NCI-H187 (cell line): Measurements from ENCODE around the gene PIBF1.
"Not testable (repeated sequence)": the region's sequence is repeated elsewhere in the genome, so short reads cannot be mapped to it uniquely, and the experiment has no call there.

Source experiments
- DNase-seq, 2 experiments: peaks; one replicate each; lab custom pipeline; 2025; lab: John Stamatoyannopoulos, UW

Gene PIBF1, protein sequence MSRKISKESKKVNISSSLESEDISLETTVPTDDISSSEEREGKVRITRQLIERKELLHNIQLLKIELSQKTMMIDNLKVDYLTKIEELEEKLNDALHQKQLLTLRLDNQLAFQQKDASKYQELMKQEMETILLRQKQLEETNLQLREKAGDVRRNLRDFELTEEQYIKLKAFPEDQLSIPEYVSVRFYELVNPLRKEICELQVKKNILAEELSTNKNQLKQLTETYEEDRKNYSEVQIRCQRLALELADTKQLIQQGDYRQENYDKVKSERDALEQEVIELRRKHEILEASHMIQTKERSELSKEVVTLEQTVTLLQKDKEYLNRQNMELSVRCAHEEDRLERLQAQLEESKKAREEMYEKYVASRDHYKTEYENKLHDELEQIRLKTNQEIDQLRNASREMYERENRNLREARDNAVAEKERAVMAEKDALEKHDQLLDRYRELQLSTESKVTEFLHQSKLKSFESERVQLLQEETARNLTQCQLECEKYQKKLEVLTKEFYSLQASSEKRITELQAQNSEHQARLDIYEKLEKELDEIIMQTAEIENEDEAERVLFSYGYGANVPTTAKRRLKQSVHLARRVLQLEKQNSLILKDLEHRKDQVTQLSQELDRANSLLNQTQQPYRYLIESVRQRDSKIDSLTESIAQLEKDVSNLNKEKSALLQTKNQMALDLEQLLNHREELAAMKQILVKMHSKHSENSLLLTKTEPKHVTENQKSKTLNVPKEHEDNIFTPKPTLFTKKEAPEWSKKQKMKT

DNA sequence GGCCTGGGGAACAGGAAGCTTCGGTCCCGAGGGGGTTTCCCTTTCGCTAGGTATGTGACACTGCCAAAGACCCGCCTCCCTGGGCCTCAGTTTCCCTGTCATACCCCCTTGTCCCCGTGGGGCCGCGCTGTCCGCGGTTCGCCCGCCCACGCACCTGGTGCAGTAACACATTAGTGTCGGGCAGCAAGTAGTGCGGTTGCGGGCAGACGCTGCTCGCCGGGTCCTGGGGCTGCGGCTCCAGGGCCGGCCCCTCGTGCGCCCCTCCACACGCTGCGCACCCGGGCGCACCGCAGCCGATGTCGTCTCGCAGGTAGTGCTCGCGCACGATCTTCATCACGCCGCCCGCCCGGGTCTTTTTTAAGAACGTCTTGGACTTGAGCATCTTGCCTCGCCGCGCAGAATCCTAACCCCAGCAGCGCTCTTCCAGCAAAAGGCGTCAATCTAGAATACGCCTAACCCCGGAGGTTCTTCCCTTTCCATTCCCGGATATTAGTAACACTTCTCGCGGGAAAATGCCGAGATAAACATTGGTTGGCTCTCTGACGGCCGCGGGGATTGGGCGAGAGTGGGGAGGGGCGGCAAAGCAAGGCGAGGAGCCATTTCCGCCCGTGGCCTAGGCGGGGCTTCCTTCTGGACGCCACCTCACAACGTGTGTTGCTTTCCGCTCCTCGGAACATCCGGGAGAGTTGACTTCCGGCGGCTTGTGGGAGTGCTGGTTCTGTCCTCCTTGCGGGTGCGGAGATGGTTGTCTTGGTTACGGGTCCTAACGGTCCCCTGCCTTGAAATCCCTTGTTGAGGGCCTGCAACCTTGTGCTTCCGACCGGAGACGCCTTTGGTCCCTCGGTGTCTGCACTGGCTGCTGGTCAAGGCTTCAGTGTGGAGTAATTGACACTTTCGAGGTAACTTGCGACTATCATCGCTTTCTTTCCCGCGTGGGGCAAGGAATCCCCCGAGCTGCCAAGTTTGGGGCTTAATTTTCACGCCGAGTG lies at the start of gene PIBF1, which contains the start of gene DIS3:
Gene PIBF1 (plus strand): TSS at position 683 of the 989 bp plus-strand sequence. CDS start 1,337 bp downstream, outside the sequence.
Gene DIS3 (minus strand): TSS at position 450 of the 989 bp plus-strand sequence. CDS start 68 bp downstream, at position 382.
- peak; percentile 97 to 98 for DNase-seq

DNA sequence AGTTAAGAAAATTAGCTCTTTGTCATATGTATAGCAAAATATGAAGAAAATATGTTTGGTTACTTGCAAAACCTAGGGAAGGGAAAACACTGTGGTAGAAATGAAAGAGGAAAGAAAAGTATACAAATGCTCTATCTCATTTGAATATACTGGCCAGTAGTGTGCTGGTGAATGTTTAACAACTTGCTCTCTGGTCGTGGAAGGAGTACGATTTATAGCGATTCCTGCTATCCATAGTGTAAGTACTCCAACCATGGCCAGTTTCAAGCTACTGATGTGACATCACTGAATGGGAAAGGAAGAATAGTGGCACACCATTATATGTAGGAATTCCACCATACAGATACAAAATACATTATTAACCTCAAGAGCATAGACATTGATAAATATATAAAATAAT lies 44.9 kb upstream of the PIBF1 start:
- DNase-seq: no peak

DNA sequence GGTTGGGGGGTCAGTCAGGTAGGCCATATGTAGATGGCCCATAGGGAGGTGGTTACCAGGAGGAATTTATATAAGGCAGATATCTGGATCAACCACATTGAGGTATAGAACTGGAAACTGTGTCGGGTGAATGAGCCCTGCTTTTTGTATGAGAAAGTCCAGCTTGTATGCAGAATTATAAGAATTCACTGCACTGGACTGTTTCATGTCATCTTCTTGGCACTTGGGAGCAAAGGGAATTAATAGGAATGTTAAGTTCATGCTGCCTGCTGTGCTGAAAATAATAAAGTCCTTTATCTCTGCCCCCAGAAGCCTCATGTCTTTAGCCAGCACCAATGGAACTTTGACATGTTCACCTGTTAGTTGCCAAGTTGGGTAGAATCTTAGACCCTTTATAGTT lies 41.9 kb upstream of the PIBF1 start:
- no peak for DNase-seq

DNA sequence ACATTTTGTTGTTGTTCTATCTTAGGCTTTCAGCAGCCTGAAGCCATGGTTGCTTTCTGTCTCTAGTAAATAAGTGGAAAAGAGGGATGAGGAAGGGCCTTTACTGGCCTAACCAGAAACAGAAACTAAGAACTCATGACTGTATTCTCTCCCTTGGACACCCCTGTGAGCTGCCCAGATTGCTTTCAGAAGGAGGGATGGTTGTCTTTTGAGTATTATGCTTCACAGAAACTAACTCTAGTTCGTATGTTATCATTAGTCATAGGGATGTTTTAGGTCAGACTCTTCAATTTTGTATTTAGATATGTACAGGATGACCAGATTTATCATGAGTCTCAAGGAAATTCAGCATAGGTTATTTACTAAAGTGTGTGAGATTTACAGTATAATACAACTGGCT lies 36.7 kb upstream of the PIBF1 start:
- DNase-seq: no peak

DNA sequence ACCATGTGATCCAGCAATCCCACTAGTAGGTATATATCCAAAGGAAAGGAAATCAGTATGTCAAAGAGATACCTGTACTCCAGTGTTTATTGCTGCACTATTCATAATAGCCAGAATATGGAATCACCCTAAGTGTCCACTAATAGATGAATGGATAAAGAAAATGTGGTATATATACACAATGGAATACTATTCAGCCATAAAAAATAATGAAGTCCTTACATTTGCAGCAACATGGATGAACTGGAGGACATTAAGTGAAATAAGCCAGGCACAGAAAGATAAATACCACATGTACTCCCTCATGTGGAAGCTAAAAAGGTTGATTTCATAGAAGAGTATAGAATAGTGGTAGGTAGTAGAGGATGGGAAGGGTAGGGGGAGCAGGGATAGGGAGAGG lies 30.7 kb upstream of the PIBF1 start:
- no peak for DNase-seq

DNA sequence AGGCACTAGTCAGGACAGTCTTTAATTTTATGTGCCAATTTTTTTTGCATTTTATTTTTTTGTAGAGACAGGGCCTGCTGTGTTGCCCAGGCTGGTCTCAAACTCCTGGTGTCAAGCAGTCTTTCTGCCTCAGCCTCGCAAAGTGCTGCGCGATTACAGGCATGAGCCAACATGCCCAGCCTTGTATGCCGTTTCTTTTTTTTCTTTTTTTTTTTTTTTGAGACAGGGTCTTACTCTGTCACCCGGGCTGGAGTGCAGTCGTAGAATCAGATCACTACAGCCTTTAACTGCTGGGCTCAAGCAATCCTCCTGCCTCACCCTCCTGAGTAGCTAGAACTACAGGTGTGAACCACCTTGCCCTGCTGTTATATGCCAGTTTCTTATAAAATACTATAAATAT lies 27.8 kb upstream of the PIBF1 start:
- DNase-seq: no peak

DNA sequence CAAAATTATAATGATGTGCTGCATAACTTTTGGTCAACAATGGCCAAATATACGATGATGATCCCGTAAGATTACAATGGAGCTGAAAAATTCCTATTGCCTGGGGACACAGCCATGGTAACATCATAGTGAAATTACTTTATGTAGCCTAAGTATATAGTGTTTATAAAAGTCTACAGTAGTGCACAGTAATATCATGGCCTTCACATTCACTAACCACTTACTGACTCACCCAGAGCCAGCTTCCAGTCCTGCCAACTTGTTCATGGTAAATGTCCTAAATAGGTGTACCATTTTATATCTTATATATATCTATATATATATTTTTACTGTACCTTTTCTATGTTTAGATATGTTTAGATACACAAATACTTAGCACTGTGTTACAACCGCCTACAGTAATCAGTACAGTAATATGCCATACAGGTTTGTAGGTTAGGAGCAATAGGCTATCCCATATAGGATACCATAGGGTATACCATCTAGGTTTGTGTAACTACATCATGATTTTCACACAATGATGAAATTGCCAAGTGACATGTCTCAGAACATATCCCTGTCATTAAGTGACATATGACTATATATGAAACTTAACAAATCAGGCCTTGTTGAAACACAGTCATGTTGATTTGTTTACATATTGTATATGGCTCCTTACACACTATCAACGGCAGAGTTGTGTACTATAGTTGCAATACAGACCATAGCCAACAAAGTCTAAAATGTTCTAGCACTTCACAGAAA lies 24.0 kb upstream of the PIBF1 start:
- no peak for DNase-seq

DNA sequence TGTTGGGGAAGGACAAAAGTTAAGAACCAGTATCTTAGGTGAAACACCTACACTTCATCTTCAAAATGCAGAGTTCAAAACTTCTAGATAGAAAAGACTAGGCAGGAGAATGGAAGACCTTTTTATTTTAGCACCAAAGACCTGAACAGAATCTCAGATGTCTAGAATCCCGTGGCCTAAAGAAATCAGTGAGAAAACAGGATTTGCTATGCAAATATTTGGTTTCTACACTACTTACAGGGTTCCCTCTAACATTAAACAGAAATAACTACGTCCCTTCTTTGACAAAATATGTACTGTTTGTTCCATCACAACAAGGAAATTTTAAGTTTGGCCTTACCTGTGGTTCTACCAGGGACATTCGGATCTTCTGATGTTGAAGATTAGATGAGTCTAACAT lies 21.7 kb upstream of the PIBF1 start:
- DNase-seq: no peak

DNA sequence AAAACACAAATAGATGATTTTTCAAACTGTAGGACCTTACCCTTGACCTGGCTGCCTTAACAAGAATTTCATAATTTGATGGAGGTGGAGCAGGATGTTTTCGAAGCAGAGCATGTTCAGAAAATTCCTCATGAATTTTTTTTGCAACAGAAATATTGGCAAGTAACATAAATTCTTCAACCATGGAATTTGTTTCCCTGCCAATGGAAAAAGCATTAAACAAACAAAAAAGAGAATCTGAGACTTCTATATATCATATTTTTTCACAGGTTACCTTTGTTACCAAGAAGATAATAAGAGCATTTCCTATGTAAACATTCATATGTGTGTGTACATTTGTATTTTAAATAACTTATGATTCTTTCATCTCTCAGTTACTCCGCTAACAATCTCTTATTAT lies 18.5 kb upstream of the PIBF1 start:
- DNase-seq: no peak

DNA sequence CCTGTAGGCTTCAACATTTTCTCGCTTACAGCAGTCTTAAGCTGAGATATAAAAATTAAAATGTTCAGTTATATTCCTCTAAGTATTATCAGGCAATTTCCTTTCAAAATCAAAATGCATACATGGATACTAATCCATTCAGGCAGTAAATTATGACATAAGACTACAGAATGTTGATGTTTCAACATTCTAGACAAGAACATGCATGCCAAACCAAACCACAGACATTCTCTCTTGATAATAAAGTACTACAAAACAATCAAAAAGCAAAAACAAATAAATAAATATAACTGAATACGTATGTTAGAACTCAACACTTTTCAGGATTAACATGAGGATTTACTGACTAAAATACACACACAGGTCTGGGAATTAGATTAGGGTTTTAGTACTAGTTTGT lies 7.9 kb upstream of the PIBF1 start:
- no peak for DNase-seq

DNA sequence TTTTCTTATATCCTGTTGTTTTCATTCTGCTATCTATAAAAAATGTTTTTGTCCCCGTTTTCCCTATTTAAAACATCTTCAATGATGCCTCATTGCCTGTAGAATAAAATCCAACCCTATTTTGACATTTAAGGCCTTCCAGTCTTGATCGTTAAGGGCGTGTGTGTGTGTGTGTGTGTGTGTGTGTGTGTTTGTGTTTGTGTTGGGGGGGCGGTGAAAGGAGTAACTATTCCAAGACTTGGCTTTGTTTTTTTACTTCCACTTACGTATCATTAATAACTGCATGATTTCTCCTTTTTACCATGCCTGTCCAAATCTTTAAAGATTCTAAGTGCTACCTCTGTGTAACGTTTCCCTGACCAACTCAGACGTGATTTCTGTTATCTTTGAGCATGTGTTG lies 784 bp downstream of the PIBF1 start:
- DNase-seq: no peak

DNA sequence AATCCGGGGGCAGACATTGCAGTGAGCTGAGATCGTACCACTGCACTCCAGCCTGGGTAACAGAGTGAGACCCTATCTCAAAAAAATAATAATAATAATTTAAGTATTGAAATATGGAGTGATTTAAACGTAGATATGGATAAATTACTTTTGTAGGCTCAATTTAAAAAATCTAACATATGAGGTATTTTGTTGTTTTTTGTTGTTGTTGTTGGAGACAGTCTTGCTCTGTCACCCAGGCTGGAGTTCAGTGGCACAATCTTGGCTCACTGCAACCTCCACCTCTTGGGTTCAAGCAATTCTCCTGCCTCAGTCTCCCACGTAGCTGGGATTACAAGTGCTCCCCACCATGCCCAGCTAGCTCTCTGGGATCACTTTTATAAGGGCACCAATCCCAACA lies 2.7 kb downstream of the PIBF1 start:
- not testable (repeated sequence) for DNase-seq

DNA sequence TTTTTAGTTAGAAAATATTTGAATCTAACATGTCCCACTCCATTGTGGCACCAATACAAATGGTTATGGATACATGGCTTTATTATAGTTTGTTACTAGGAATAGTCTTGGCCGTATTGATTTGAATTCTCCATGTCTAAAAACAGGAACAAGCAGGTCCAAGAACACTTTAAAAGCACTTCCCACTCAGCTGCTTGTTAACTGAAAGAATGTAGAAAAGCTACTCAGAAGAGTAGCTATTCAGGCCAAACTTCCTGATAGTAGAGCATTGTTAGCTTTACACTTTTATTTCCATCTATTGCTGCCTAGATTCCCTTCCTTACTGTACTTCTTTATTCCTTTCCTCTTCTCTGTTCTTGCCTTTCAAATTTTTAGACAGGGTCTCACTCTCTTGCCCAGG lies 6.9 kb downstream of the PIBF1 start:
- no peak for DNase-seq

DNA sequence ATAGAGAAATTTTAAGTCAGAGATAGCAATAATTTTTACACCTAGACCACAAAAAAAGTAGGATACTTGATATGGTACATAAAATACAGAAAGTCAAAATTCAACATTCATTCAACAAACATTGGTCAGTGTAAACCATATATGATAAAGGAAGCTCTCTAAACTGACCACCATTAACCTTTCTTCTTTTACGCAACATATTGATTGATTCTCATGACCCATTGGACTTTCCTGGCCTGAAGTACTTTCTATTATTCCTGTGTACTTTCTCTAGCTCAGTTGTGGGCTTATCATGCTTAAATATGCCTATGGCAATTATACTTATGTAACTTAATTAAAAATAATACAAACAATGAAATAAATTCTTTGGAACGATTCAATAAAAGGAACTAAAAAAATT lies 10.7 kb downstream of the PIBF1 start:
- DNase-seq: no peak

DNA sequence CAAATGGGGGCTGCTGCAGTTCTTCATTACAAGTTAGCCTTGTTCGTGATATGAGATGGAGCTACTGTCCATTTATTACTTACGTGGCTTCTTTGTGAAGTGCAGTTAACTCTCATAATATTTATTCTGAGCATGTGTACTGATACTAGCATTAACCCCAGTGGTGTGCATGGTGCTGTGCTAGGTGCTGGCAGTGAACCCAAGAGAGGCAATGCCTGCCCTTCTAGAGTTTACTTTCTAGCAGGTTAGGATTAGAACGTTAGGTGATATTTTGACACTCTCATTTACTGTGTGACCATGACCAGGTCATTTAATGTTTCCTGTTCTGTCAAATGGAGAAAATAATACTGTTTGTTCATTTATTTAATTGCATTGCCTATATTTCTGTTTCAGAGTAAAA lies 16.9 kb downstream of the PIBF1 start:
- no peak for DNase-seq

DNA sequence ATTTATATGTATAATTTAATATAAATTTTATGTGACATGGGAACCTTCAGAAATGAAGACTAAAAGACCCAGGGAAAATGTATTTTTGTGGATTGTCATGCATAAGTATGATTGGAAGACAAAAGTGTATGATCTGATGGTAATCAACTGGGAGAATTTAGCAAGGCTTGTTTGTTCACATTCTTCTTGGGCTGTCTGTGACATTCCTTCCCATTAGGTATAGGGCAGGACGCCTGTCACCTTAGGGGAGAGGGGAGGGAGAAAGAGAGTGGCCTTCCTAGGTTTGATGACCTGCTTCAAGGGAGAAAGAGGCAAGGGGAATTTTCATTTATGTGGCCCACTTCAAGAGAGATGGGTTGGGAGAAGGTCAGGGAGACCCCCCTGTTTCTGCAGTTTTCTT lies 22.4 kb downstream of the PIBF1 start:
- DNase-seq: no peak

DNA sequence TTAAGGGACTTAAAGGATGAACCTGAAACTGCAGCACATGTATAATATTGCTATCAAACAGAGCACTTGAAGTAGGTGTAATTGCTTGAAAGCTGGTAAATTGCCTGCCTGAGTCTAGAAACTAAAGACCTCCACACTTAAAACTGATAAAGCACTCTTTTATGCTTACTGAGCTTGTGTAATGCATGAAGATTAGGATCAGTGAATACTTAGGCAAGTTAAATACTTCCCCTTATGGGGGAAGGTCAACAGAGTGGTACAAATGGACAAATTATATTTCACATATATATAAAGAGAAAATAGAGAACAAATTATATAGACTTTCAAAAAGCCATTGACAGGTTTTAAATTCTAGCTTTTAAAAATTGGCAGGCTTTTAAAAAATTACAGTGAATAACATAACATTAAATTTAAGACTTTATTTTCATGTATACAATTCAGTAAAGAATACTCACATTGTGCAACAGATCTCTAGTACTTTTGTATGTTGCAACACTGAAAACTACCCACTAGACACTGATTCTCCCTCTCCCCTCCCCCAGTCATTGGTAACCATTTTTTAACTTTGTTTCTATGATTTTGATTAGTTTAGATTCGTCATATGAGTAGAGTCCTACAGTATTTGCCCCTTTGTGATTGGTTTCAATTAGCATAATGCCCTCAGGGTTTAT lies 23.9 kb downstream of the PIBF1 start:
- DNase-seq: no peak

DNA sequence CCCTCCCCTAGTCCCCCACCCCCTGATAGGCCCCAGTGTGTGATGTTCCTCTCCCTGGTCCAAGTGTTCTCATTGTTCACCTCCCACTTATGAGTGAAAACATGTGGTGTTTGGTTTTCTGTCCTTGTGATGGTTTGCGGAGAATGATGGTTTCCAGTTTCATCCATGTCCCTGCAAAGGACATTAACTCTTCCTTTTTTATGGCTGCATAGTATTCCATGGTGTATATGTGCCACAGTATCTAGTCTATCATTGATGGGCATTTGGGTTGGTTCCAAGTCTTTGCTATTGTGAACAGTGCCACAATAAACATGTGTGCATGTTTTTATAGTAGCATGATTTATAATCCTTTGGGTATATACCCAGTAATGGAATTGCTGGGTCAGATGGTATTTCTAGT lies 24.6 kb downstream of the PIBF1 start:
- not testable (repeated sequence) for DNase-seq

DNA sequence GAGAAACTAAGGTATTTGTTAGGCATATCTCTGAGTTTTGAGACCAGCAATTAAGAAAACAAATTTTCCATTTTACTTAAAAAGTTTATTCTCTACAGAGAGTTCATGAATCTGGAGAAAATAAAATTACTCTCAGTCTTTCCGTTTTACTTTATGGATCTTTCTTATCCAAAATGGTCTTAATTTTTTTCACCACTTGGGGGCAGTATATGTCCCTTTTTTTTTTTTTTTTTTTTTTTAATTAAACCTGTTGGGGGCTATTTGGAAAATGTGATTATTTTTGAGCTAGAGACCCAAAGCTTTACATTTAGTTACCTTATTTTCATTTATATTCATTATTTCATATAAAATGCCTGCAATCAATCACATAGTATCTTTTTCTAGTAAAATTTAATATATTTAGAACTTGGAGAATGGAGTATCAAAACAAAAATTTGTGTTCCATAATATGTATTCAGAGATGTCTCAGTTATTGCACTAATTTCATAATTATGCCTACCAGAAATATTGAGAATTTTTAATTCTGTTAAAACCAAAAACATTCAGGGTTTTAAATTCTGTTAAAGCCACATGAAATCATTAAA lies 27.1 kb downstream of the PIBF1 start:
- peak in 1 of 2 experiments; percentile 25 for DNase-seq

DNA sequence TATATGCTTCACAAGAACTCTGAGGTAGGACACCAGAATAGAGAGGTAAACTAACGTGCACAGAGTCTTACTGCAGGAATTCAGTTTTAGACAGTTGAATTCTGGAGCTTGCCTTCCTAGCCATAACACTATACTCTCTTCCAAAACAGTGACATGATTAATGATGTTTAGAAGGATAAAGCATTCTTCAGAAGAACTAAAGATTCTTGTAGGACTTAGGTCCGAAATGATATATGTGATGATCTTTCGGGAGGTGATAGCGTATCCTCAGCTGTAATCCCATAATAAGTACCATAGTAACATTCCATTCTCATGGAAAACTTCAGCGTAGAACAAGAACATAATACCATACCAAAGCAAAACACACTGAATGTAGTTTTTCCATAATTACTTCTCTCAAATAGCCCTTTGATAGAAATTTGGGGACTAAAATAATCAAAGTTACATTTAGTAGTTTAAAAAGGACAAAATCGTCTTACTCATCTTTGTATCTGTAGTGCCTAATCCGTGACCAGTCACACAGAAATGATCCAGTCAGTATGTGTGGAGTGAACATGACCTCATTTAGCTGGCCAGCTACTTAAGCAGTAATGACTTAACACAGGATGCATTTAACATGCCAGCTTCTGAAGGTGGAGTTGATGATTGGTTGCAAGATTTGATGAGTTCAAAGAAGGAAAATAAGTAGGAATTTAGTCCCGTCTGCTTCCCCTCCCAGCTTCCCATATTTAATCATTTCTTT lies 38.4 kb downstream of the PIBF1 start:
- no peak for DNase-seq
